HG03159 (cell line): Measurements from ENCODE around the gene KCNJ5.

Experiments used
- ATAC-seq: cut with Tn5 transposase; IDR thresholded peaks from one replicate; pipeline ENCODE4 v1.9.1; 2021; ENCODE audit warnings: mild to moderate bottlenecking, moderate library complexity; ENCODE audit not compliant: unreplicated experiment

The KCNJ5 gene

GRCh38 chr11:128893578-128894285 lies 2.6 kb downstream of the KCNJ5 start:
- peak; percentile 78 for ATAC-seq

GRCh38 chr11:128894286-128894681 lies 3.1 kb downstream of the KCNJ5 start:
- ATAC-seq: peak; percentile 5

- no peak for ATAC-seq
Measured at GRCh38 chr11:128894685-128895084, 3.5 kb downstream of the KCNJ5 start.

- ATAC-seq: no peak
Measured at GRCh38 chr11:128895526-128895925, 4.4 kb downstream of the KCNJ5 start.

- ATAC-seq: no peak
Measured at GRCh38 chr11:128896356-128896755, 5.2 kb downstream of the KCNJ5 start.

- no peak for ATAC-seq
Measured at GRCh38 chr11:128897826-128898225, 6.7 kb downstream of the KCNJ5 start.

- ATAC-seq: no peak
Measured at GRCh38 chr11:128898580-128899344, 7.6 kb downstream of the KCNJ5 start.

- ATAC-seq: no peak
Measured at GRCh38 chr11:128900468-128900867, 9.3 kb downstream of the KCNJ5 start.

GRCh38 chr11:128901653-128902514 lies 10.7 kb downstream of the KCNJ5 start:
- ATAC-seq: no peak

- no peak for ATAC-seq
Measured at GRCh38 chr11:128902515-128903066, 11.4 kb downstream of the KCNJ5 start.

- ATAC-seq: no peak
Measured at GRCh38 chr11:128903248-128904061, 12.3 kb downstream of the KCNJ5 start.

- no peak for ATAC-seq
Measured at GRCh38 chr11:128904303-128904655, 13.1 kb downstream of the KCNJ5 start.

- ATAC-seq: peak; percentile 42
Measured at GRCh38 chr11:128904656-128905344, 13.6 kb downstream of the KCNJ5 start.

GRCh38 chr11:128905345-128906184 lies 14.4 kb downstream of the KCNJ5 start:
- peak; percentile 50 for ATAC-seq

- no peak for ATAC-seq
Measured at GRCh38 chr11:128906185-128907050, 15.3 kb downstream of the KCNJ5 start.

- no peak for ATAC-seq
Measured at GRCh38 chr11:128907585-128907984, 16.4 kb downstream of the KCNJ5 start.

GRCh38 chr11:128908391-128909246 lies 17.5 kb downstream of the KCNJ5 start:
- ATAC-seq: no peak
